Measurements from ENCODE around the gene AKR1D1. TPM values are rescaled to one million over a fixed set of nuclear protein-coding genes. Genes with fewer than 3 reads are reported as not detected.

The AKR1D1 gene
- total and polyA plus RNA-seq, 7 experiments from 2014 or later, result not detected

DNA sequence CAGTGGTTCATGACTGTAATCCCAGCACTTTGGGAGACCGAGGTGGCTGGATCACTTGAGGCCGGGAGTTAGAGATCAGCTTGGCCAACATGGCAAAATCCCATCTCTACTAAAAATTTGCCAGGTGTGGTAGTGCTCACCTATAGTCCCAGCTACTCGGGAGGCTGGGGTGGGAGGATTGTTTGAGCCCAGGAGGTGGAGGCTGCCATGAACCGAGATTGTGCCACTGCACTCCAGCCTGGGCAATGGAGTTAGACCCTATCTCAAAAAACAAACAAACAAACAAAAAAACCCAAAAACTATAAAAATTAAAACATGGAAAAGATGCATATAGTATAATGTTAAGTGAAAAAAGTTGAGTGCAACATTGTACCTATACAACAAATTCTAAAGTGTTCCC is 81.4 kb downstream of the AKR1D1 start:
- CTCF ChIA-PET, result interaction anchor here (3.5 kb wide), 1 partner anchor 581 kb away, joined by 14 read pairs; no protein-coding TSS in a partner anchor
- POLR2A ChIA-PET, result no interaction called here
- no peak overlapping the region for H3K4me3 Mint-ChIP-seq

DNA sequence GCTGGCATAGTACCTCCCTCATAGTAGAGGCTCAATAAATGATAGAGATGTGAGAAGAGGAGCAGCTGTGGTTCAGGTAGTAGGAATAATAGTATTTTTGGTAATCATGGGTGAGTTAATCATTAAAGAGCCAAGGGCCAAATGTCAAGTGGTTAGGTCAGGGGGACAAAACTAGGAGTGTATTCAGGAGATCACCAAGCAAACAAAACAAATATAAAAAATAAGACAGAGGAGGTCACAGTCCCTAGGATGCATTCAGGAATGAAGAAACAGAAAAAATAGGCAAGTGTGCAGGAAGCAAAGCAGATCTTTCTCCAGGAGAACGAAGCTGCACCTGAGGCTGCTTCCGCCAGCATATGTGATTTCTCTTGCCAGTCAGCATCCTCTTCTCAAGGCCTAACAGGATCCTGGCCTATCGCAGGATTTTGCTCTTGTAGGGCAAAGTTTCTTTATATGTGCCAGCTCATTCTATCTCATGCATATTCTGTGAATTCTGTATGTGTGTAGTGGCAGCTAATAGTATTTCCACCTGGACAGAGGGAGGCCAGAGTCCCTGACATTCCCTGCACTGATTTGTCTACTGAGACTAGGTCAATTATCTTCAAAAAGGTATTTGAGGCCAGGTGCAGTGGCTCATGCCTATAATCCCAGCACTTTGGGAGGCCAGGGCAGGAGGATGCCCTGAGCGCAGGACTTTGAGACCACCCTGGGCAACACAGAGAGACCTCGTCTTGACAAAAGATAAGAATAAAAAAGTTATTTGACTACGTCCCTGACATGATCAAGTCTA is 82.7 kb downstream of the AKR1D1 start:
- no peaks in the 10 kb centered on the region for H3K4me1 Mint-ChIP-seq
- no peaks in the 10 kb centered on the region for H3K9me3 ChIP-seq (ENCODE audit: control insufficient read depth in 2 of 3, low read length in 3 of 3)
- no peaks in the 10 kb centered on the region for H3K36me3 ChIP-seq (ENCODE audit: control insufficient read depth in 2 of 3, insufficient read depth in 3 of 3, low read length in 3 of 3)
- H3K9me3 Mint-ChIP-seq, result peaks cover 0 to 5% (median 2%) of the 10 kb centered on the region in 11 donors
- intact Hi-C loops (cut with micrococcal nuclease), result no loop called here
- no peak for ATAC-seq
- H3K27ac Mint-ChIP-seq, result no peak overlapping the region
- no peak overlapping the region for H3K27ac ChIP-seq (ENCODE audit: low read depth, low read length)
- DNase-seq, result no peak
- H3K36me3 Mint-ChIP-seq, result peaks cover 0 to 3% (median 0%) of the 10 kb centered on the region in 5 donors
- no peak overlapping the region for H3K4me3 Mint-ChIP-seq
- ChIA-PET CTCF (interaction anchor here (3.5 to 4.9 kb wide), 2 partner anchors 580 kb away, joined by 14 to 40 read pairs; no protein-coding TSS in a partner anchor), POLR2A (no interaction called here)
- H3K4me1 ChIP-seq (ENCODE audit: control insufficient read depth in 2 of 2, insufficient read depth in 2 of 2, low read length in 2 of 2), result no peaks in the 10 kb centered on the region
- H3K27me3 Mint-ChIP-seq, result peaks cover 0 to 3% (median 0%) of the 10 kb centered on the region in 5 donors
- no peaks in the 10 kb centered on the region for H3K27me3 ChIP-seq (ENCODE audit: control insufficient read depth in 2 of 2, insufficient read depth in 2 of 2, low read length in 2 of 2)
- no peak overlapping the region for H3K4me3 ChIP-seq (ENCODE audit: low read length)

More for the DNA sequence above, 81.4 kb downstream of the AKR1D1 start:
- Mint-ChIP-seq H3K4me1 (no peaks in the 10 kb centered on the region), H3K27me3 (peaks cover 0 to 5% (median 0%) of the 10 kb centered on the region in 5 donors), H3K36me3 (no peaks in the 10 kb centered on the region), H3K9me3 (no peaks in the 10 kb centered on the region), H3K27ac (no peak overlapping the region)
- no peaks in the 10 kb centered on the region for H3K9me3 ChIP-seq (ENCODE audit: control insufficient read depth in 2 of 3, low read length in 3 of 3)
- no peaks in the 10 kb centered on the region for H3K4me1 ChIP-seq (ENCODE audit: control insufficient read depth in 2 of 2, insufficient read depth in 2 of 2, low read length in 2 of 2)
- no peaks in the 10 kb centered on the region for H3K27me3 ChIP-seq (ENCODE audit: control insufficient read depth in 2 of 2, insufficient read depth in 2 of 2, low read length in 2 of 2)
- H3K27ac ChIP-seq (ENCODE audit: low read depth, low read length), result no peak overlapping the region
- no peak overlapping the region for H3K4me3 ChIP-seq (ENCODE audit: low read length)
- intact Hi-C loops (cut with micrococcal nuclease), result no loop called here
- no peaks in the 10 kb centered on the region for H3K36me3 ChIP-seq (ENCODE audit: control insufficient read depth in 2 of 3, insufficient read depth in 3 of 3, low read length in 3 of 3)
- ATAC-seq (no peak), DNase-seq (no peak)

DNA sequence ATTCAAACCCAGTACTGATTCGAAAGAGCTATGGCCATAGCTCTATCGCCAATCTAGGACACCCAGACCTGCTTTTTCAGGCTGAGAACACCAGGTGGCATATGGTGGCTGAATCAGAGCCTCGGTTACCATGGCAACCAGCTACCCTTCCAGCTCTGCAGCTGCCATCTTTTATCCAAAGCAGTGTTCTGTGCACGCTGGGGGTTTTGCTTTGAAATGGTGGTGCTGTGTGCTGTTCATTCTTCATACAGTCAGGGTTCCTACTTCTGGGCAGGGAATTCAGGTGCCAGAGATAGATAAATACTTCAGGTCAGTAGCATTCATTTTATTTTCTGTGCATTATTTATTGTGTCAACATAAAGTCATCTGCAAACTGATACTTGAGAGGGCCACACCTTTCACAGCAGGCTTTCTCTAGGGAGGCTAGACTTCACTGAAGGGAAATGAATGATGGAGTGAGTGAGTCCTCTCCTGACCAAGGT is 85.4 kb downstream of the AKR1D1 start:
- intact Hi-C loops (cut with micrococcal nuclease), result loop anchor here (1.0 to 10.0 kb wide), 8 partner anchors 159 to 705 kb away; partner anchors contain the start of genes TRIM24 (in 2 of the 2) and CREB3L2 (in 1 of the 2)
- ChIA-PET CTCF (interaction anchor here (1.0 to 4.9 kb wide), 6 partner anchors 13 to 725 kb away, joined by 3 to 40 read pairs (median 6); no protein-coding TSS in a partner anchor), POLR2A (no interaction called here)
- ATAC-seq (peak; percentile 99), DNase-seq (peak; percentile 24 to 87 (median 79))
- Histone ChIP-seq H3K4me3 (ENCODE audit: low read length) (no peak overlapping the region), H3K36me3 (ENCODE audit: control insufficient read depth in 2 of 3, insufficient read depth in 3 of 3, low read length in 3 of 3) (no peaks in the 10 kb centered on the region), H3K27ac (ENCODE audit: low read depth, low read length) (no peak overlapping the region), H3K4me1 (ENCODE audit: control insufficient read depth in 2 of 2, insufficient read depth in 2 of 2, low read length in 2 of 2) (no peaks in the 10 kb centered on the region), H3K9me3 (ENCODE audit: control insufficient read depth in 2 of 3, low read length in 3 of 3) (peaks cover 0 to 10% (median 7%) of the 10 kb centered on the region in 3 experiments), H3K27me3 (ENCODE audit: control insufficient read depth in 2 of 2, insufficient read depth in 2 of 2, low read length in 2 of 2) (no peaks in the 10 kb centered on the region)
- peaks cover 0 to 30% (median 13%) of the 10 kb centered on the region in 11 donors for H3K9me3 Mint-ChIP-seq
- H3K36me3 Mint-ChIP-seq, result peaks cover 0 to 12% (median 4%) of the 10 kb centered on the region in 5 donors
- no peaks in the 10 kb centered on the region for H3K4me1 Mint-ChIP-seq
- no peak overlapping the region for H3K4me3 Mint-ChIP-seq
- peaks cover 0 to 7% (median 0%) of the 10 kb centered on the region in 5 donors for H3K27me3 Mint-ChIP-seq
- H3K27ac Mint-ChIP-seq, result no peak overlapping the region

DNA sequence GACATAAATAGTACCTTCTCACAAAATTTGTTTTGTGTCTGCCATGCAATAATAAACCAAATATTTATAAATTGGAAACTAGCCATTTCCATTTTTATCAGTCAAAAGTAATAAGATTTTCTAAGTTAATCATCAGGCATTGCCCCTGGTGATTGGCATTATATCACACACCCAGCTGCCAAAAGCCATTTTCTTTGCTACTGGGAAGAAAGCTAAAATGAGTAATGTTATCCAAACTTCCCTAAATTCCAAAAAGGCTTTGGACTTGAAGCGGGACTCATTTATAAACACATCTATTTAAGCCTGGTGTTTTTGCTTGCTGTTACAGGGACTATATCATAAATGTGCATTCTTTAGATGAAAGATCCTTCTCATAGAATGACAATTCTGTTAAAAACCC is 86.0 kb downstream of the AKR1D1 start:
- Histone ChIP-seq H3K9me3 (ENCODE audit: control insufficient read depth in 2 of 3, low read length in 3 of 3) (peaks cover 0 to 10% (median 7%) of the 10 kb centered on the region in 3 experiments), H3K4me3 (ENCODE audit: low read length) (no peak overlapping the region), H3K36me3 (ENCODE audit: control insufficient read depth in 2 of 3, insufficient read depth in 3 of 3, low read length in 3 of 3) (no peaks in the 10 kb centered on the region), H3K27me3 (ENCODE audit: control insufficient read depth in 2 of 2, insufficient read depth in 2 of 2, low read length in 2 of 2) (no peaks in the 10 kb centered on the region), H3K4me1 (ENCODE audit: control insufficient read depth in 2 of 2, insufficient read depth in 2 of 2, low read length in 2 of 2) (no peaks in the 10 kb centered on the region), H3K27ac (ENCODE audit: low read depth, low read length) (no peak overlapping the region)
- Mint-ChIP-seq H3K36me3 (peaks cover 0 to 12% (median 4%) of the 10 kb centered on the region in 5 donors), H3K27ac (no peak overlapping the region), H3K27me3 (peaks cover 0 to 7% (median 0%) of the 10 kb centered on the region in 5 donors), H3K4me1 (no peaks in the 10 kb centered on the region), H3K9me3 (peaks cover 0 to 31% (median 13%) of the 10 kb centered on the region in 11 donors), H3K4me3 (no peak overlapping the region)
- ChIA-PET POLR2A (no interaction called here), CTCF (interaction anchor here (1.0 to 4.9 kb wide), 3 partner anchors 14 to 703 kb away, joined by 3 to 40 read pairs (median 6); no protein-coding TSS in a partner anchor)
- DNase-seq, result no peak
- intact Hi-C loops (cut with micrococcal nuclease), result loop anchor here (5.0 to 10.0 kb wide), 3 partner anchors 260 to 590 kb away; partner anchors contain the start of gene TRIM24 (in 1 of the 2)
- no peak for ATAC-seq

DNA sequence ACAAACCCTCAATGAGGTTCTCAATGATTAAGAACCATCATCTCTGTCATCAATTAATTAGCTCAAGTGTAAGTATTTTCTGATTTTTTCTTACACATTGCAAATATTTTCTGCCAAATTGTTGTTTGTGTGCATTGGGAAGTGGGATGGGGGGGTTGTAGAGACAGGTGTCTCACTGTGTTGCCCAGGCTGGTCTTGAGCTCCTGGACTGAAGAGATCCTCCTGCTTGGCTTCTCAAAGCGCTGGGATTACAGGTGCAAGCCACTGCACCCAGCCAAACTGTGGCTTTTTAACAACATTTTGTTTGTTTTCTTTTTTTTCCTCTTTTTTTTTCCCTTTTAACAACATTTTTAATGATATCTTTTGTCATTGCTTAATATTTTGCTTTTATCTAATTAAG is 87.5 kb downstream of the AKR1D1 start:
- H3K4me3 ChIP-seq (ENCODE audit: low read length), result no peak overlapping the region
- Mint-ChIP-seq H3K27ac (no peak overlapping the region), H3K4me3 (no peak overlapping the region), H3K9me3 (peaks cover 0 to 33% (median 13%) of the 10 kb centered on the region in 11 donors), H3K36me3 (peaks cover 0 to 12% (median 4%) of the 10 kb centered on the region in 5 donors), H3K4me1 (peaks cover 0 to 3% (median 0%) of the 10 kb centered on the region in 7 donors), H3K27me3 (peaks cover 0 to 19% (median 9%) of the 10 kb centered on the region in 5 donors)
- no peaks in the 10 kb centered on the region for H3K36me3 ChIP-seq (ENCODE audit: control insufficient read depth in 2 of 3, insufficient read depth in 3 of 3, low read length in 3 of 3)
- ATAC-seq (no peak), DNase-seq (no peak)
- ChIA-PET POLR2A (no interaction called here), CTCF (interaction anchor here (4.9 kb wide), 1 partner anchor 575 kb away, joined by 40 read pairs; no protein-coding TSS in a partner anchor)
- intact Hi-C loops (cut with micrococcal nuclease), result loop anchor here (5.0 to 10.0 kb wide), 3 partner anchors 261 to 589 kb away; partner anchors contain the start of gene TRIM24 (in 1 of the 2)
- peaks cover 0 to 10% (median 7%) of the 10 kb centered on the region in 3 experiments for H3K9me3 ChIP-seq (ENCODE audit: control insufficient read depth in 2 of 3, low read length in 3 of 3)
- no peaks in the 10 kb centered on the region for H3K27me3 ChIP-seq (ENCODE audit: control insufficient read depth in 2 of 2, insufficient read depth in 2 of 2, low read length in 2 of 2)
- no peaks in the 10 kb centered on the region for H3K4me1 ChIP-seq (ENCODE audit: control insufficient read depth in 2 of 2, insufficient read depth in 2 of 2, low read length in 2 of 2)
- no peak overlapping the region for H3K27ac ChIP-seq (ENCODE audit: low read depth, low read length)

DNA sequence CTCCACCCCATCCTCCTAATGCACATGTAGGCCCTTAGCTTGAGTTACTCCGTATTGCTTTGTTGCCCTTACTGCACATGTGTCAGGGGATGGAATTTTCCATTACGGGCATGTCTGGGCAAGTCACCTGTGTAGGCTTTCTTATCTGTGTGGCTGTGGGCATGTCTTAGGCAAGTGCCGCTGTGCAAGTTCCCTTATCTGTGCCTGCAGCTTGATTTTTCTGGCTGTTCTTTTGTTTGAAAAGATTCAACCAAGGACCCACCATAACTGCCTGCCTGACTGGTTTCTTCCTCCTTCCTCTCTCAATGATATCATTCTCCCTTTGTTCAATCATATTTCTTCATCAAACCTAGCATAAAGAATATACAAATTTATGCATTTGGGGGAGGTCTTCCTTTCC is 88.5 kb downstream of the AKR1D1 start:
- Histone ChIP-seq H3K36me3 (ENCODE audit: control insufficient read depth in 2 of 3, insufficient read depth in 3 of 3, low read length in 3 of 3) (no peaks in the 10 kb centered on the region), H3K27me3 (ENCODE audit: control insufficient read depth in 2 of 2, insufficient read depth in 2 of 2, low read length in 2 of 2) (no peaks in the 10 kb centered on the region), H3K4me1 (ENCODE audit: control insufficient read depth in 2 of 2, insufficient read depth in 2 of 2, low read length in 2 of 2) (no peaks in the 10 kb centered on the region), H3K4me3 (ENCODE audit: low read length) (no peak overlapping the region), H3K9me3 (ENCODE audit: control insufficient read depth in 2 of 3, low read length in 3 of 3) (peaks cover 0 to 10% (median 7%) of the 10 kb centered on the region in 3 experiments), H3K27ac (ENCODE audit: low read depth, low read length) (no peak overlapping the region)
- peaks cover 0 to 33% (median 13%) of the 10 kb centered on the region in 11 donors for H3K9me3 Mint-ChIP-seq
- CTCF ChIA-PET, result no interaction called here
- H3K4me3 Mint-ChIP-seq, result no peak overlapping the region
- no peak for ATAC-seq
- no peak for DNase-seq
- intact Hi-C loops (cut with micrococcal nuclease), result loop anchor here (5.0 to 10.0 kb wide), 3 partner anchors 263 to 587 kb away; partner anchors contain the start of gene TRIM24 (in 1 of the 2)
- H3K27ac Mint-ChIP-seq, result no peak overlapping the region
- peaks cover 0 to 25% (median 9%) of the 10 kb centered on the region in 5 donors for H3K27me3 Mint-ChIP-seq
- POLR2A ChIA-PET, result no interaction called here
- peaks cover 0 to 12% (median 4%) of the 10 kb centered on the region in 5 donors for H3K36me3 Mint-ChIP-seq
- peaks cover 0 to 11% (median 0%) of the 10 kb centered on the region in 7 donors for H3K4me1 Mint-ChIP-seq

Measured in naive thymus-derived CD4-positive, alpha-beta T cell (primary cell).